Globus pallidus (tissue), 1 donor: ENCODE measurements around the gene RERE.

Experiments
- DNase-seq: peaks from one replicate; pipeline ENCODE4 v3.0.0-alpha.2; 2015; ENCODE audit warnings: low spot score

Gene RERE

DNA sequence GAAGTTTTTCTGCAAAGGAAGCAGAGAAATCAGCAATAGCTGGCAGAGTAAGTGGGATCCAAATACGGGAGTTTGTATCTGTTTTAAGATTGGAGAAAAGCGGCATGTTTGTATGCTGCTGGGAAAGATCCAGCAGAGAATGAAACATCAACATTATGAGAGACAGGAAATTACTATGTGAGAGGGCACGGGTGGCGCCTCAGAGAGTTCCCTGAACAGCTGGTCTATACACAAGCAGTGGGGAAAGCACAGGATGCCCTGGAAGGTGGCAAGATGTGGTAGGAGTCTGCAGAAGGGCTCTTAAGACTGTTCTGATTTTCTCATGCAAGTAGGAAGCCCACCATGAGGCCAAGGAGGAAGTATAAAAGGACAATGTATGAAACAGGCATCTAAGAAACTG, 130.4 kb downstream of the RERE start:
- DNase-seq = no peak

DNA sequence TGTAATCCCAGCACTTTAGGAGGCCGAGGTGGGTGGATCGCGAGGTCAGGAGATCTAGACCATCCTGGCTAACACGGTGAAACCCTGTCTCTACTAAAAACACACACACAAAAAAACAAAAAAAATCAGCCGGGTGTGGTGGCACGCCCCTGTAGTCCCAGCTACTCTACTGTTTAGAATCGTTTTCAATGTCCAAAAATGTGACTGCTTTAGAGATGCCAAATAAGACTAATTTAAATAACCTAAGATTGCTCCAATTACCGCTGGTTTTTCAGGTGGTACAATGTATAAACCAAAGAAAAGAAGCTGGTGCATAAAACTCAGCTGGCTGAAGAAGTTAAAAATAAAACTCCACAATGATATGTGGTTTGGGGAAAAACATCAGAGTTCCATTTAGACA, 132.0 kb downstream of the RERE start:
- DNase-seq = no peak

DNA sequence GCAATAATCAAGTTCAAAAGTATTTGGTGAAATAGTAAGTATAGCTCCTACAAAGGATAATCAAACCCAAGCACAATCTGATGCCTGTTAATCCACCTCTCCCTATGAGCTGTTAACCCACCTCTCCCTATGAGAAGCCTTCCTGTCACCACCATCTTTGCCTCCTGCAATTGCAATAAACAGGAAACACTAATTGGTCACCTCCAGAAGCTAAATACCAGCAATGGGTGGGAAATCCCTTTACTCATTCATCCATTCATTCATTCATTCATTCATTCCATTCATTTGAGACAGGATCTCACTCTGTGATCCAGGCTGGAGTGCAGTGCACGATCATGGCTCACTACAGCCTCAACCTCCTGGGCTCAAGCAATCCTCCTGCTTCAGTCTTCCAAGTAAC, 132.8 kb downstream of the RERE start:
- no peak for DNase-seq

DNA sequence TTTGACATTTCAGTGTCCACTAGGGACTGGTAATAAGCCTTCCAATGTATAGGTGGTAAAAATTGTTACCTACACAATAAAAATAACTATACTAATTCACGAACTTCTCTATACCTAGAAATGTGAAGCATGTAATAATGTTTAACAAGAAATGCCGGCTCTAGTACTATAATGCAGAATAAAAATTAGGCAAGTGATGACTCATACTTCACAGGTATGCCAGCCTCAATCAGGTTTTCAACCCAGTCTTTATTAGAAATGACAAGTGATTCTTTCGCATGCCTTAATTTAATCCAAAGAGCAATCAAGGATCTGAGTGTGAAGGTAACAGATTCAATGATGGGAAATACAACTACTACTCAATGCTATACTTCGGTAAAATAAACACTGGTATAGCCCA, 134.9 kb downstream of the RERE start:
- no peak for DNase-seq

DNA sequence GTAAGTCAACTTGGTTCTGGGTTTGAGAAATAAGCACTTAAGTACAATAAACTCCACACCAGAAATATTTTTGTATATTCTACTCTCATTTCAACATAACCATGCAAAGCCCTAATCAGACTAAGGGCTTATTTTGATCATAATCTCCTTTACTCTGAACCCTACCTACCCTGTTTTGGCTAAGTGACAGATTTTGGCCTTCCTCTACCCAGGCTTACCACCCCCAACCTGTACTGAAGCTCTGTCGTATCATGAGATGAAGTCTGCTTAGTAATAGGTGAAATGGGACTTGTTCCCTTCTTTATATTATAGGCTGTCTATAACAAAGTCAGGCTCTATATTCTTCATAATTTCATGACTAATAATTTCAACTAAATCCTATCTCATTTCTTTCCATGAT, 135.5 kb downstream of the RERE start:
- no peak for DNase-seq

DNA sequence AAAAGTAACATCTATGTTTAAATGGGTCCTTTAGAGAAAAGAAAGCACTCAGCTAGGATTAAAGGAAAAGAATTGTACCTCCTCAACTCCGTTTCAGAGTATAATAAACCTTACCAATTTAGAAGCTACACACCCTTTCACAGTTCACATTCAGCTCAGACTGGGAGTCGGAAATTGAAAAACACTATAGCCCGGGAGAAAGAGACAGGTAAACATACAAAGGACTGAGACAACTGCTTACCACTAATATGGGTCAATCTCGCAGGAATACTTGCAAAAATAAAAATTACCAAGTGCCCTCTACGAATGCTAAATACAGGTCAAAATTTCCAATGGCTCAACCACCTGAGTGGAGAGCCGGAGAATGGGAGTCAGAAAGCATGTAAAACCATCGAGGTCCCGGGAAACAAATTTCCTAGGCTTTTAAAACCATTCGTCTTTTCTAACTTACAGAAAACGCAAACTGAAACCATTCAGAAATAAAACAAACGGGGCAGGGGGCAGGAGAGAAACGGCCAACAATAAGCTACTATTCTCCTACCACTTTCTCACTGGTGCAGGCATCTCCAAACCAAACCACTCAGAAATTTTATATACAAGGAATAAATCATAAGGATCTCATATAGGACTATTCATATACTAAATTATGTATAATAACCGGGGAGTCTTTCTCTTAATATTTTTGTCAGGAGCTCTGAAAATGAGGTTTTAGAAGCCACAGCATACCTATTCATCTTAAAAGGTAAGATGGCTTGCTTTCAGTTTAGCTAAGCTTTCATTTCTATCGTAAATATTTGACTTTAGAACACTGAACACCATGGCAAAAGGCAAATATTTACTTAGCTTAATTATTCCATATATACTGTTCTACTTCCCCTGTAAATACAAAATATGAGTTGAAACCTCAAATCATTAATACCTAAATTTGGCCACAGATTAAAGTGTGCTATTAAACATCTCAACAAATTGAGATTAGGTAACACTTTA, 136.5 kb downstream of the RERE start:
- DNase-seq = no peak

- DNase-seq = no peak
These were observed 137.3 kb downstream of the RERE start for GRCh38 chr1:8679929-8680663.

- DNase-seq = no peak
These were observed 138.0 kb downstream of the RERE start for GRCh38 chr1:8679395-8679800.

DNA sequence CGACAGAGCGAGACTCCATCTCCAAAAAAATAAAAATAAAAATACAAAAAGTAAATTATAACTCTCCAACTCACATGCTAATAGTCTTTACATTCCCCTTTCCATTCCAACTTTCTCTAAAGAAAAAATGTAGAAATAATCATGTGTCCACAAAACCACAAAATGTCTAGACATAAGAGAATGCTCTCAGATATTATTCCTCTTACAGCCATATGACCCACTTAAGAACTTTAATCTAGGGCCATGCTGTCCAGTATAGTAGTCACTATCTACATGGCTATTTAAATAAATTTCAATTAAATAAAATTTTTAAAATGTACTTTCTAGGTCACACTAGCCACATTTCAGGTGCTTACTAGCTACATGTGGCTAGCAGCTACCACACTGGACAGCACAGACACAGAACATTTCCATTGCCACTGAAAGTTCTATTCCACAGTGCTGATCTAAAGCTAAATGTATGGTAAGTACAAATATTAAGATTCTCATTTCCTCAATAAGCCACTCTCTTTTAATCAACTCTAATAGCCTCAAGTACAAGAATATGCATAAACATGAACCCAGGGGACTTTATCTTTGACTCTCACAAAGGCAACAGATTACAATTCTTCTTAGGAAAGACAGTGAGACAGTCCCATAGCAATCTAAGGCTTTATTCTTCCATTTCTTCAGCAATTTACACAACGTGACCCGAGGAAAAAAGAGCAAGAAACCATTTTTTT, 138.6 kb downstream of the RERE start:
- no peak for DNase-seq

GRCh38 chr1:8677782-8678181, 139.7 kb downstream of the RERE start:
- DNase-seq = no peak

DNA sequence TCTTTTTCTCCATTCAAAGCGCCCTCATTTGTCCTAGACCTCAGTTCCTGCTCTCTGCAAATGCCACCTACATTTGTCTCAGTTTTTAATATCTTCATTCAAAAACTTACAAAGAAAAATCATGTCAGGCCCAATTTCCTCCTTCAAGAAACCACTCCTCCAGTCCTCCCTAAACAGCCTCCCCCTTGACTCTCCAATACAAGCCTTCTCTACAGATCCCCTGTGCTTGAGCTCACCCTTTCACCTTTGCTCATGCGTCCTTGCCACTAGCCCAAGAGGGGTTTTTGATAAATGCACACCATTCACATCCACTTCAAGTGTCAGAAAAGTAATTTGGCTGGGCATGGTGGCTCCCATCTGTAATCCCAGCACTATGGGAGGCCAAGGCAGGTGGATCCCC, 140.6 kb downstream of the RERE start:
- DNase-seq = no peak

- no peak for DNase-seq
These were observed 141.4 kb downstream of the RERE start for GRCh38 chr1:8676072-8676471.

DNA sequence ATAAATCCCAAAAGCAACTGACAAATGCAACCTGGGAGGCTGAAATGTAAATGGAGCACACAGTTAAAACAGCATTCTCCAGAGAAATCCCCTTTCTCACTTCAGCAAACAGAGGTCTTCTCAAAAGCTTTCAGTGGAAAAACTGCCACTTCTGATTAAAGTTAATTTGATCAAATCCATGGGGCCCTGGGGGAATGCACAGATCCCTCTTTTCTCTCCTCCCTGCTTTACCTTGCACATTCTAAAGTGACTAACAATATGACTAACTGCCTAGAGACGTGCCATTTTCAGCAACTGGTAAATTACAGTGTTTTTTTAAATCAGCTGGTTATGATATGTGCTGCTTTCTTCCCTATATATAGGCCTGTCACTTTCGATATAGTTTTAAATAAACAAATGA, 142.5 kb downstream of the RERE start:
- DNase-seq = no peak

DNA sequence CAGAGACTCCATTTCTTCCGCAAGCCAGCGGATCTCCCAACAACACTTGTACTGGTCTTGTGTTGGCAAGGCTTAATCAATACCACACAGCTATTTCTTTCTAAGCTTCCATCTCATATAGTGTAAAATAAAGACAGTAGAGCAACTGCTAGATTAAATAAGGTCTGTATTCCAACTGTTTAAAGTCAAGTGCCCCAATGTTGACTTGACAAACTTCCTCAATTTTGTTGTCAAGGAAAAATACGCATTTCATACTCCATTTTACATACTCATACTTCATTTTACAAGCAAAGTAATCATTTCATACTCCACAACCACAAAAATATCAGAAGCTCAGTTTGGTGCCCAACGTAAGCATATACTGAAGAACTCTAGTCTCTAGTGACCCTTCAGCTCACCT, 143.0 kb downstream of the RERE start:
- DNase-seq = no peak

DNA sequence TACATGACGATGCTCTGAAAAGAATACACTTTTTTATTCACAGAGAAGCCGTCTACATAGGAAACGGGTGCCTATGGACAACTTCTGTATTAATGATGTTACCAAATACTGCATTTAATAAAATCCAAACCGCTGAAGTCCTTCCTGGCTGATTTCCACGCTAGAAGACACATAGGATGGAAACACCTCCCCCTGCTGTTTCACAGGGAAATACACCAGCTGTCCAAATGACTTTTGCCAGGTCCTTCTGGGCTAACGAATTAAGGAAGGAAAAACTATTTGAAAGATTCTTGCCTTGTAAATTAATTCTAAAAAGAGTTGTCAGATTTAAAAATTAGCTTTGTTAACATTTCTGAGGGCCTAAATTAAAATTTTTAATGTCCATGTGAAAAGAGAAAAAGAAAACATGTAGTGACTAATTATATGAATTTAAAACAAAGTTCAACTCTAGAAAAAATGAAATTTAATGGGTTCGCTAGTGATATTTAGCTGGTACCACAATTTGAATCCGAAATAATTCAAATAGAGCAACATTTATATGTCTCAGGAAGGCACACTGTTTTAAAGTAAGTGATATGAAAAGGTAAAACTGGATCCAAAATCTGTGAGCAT, 146.0 kb downstream of the RERE start:
- peak; percentile 74 for DNase-seq

DNA sequence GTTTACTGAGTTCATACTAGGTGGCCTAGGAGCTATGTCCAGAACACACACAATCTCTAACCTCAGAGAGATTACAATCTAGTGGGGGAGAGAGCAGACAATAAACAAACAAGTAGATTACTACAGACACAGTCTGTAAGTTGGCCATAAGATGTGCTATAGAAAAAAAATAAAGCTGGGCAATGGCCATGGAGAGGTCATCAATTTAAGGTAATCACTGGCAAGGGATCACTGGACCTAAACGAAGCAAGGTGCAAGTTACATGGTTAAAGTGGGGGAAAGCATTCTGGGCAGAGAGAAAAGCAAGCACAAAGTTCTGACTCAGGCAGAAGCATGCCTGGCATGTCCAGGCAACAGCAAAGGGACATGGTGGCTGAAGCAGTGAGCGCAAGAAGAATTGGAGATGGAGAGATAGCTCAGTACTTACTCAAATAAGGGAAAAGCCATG, 147.0 kb downstream of the RERE start:
- no peak for DNase-seq

GRCh38 chr1:8669606-8670335, 147.7 kb downstream of the RERE start:
- DNase-seq = no peak

DNA sequence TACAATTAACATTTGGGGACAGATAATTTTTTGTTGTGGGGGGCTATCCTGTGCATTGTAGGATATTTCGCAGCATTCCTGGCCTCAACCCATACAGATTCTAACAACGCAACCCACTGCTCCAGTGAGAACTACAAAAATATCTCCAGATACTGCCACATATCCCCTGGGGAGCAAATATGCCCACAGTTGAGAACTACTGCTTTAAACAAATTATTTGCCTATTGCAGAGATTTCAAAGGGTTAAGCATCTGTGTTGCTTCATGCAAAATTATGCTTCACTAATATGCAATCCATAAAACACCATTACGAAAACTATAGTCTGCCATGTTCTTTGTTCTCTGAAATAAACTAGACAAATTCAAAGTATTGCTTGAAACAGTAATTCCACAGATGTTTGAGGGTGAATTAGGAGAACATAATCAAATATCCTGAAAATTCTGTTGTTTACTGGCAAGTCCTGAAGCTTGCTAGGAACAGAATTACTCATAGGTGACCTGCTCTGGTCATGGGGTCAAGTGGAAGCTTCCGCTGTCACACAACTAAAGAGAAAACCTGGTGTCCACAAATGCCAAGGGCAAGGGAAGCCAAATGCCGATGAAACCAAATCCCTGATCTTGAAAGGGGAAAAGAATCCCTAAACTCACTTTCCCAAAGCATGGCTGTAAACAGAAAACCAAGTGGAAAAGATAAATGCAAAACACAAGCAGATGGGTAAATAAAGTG, 149.4 kb downstream of the RERE start:
- DNase-seq = no peak

GRCh38 chr1:8666389-8667167, 150.9 kb downstream of the RERE start:
- no peak for DNase-seq

DNA sequence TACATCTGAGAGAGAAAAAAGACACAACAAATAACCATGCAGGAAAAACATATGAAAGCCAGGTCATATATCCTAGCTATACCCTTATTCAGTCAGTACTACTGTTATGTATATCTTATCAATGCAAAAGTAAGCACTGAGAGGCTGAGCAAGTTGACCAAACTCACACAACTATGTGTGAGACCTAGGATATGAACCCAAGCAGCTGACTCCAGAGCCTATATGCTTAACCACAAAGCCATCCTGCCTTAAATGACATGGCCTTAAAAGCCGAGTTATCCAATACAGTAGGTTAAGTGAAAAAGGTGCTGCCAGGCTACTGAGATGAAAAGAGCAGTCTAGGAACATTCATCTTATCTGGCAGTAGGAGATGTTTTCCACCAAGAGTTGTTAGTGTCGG, 151.6 kb downstream of the RERE start:
- DNase-seq = no peak
